HEK293T (cell line): ENCODE measurements around the gene UGT8.

Source experiments
- CTCF ChIA-PET: fragments of 350-600 bp; formaldehyde crosslinking; extraction: SDS; loops from one replicate; lab custom pipeline; 2021; ENCODE audit warnings: antibody characterized with exemption, inconsistent platforms; lab: Yijun Ruan, JAX
- POLR2A ChIA-PET: fragments of 350-600 bp; formaldehyde crosslinking; extraction: SDS; loops from one replicate; lab custom pipeline; 2020; ENCODE audit warnings: antibody characterized with exemption, inconsistent platforms; lab: Yijun Ruan, JAX
- DNase-seq: peaks from one replicate; pipeline ENCODE4 v3.0.0; 2012; ENCODE audit warnings: mixed read lengths; ENCODE audit errors: extremely low spot score
- ARNT ChIP-seq: fragments of 450-650 bp; IDR thresholded peaks from 2 replicates; pipeline ENCODE4 v1.6.1; 2017; ENCODE audit warnings: mild to moderate bottlenecking
- BHLHE40 ChIP-seq: fragments of 450-650 bp; IDR thresholded peaks from 2 replicates; pipeline ENCODE4 v1.6.1; 2016; ENCODE audit warnings: mild to moderate bottlenecking, moderate library complexity, borderline replicate concordance
- CTBP1 ChIP-seq: fragments of 450-650 bp; IDR thresholded peaks from 2 replicates; pipeline ENCODE4 v1.6.1; 2016; ENCODE audit warnings: borderline replicate concordance
- ELF4 ChIP-seq: fragments of 450-650 bp; IDR thresholded peaks from 2 replicates; pipeline ENCODE4 v1.6.1; 2017; ENCODE audit warnings: antibody characterized with exemption
- FOXA1 ChIP-seq: fragments of 450-650 bp; IDR thresholded peaks from 2 replicates; pipeline ENCODE4 v1.6.1; 2016; ENCODE audit warnings: mild to moderate bottlenecking
- FOXK2 ChIP-seq: fragments of 450-650 bp; IDR thresholded peaks from 2 replicates; pipeline ENCODE4 v1.6.1; 2016; ENCODE audit warnings: mild to moderate bottlenecking
- FOXM1 ChIP-seq: fragments of 450-650 bp; IDR thresholded peaks from 2 replicates; pipeline ENCODE4 v1.6.1; 2017; ENCODE audit warnings: mild to moderate bottlenecking, borderline replicate concordance
- HDGF ChIP-seq: fragments of 450-650 bp; IDR thresholded peaks from 2 replicates; pipeline ENCODE4 v1.6.1; 2017; ENCODE audit warnings: antibody characterized with exemption, borderline replicate concordance
- L3MBTL2 ChIP-seq: fragments of 450-650 bp; conservative IDR thresholded peaks from 2 replicates; pipeline ENCODE4 v1.6.1; 2016; ENCODE audit warnings: mild to moderate bottlenecking
- LEF1 ChIP-seq: fragments of 450-650 bp; IDR thresholded peaks from 2 replicates; pipeline ENCODE4 v1.6.1; 2017; ENCODE audit warnings: mild to moderate bottlenecking, borderline replicate concordance
- NFRKB ChIP-seq: fragments of 450-650 bp; IDR thresholded peaks from 2 replicates; pipeline ENCODE4 v1.6.1; 2016; ENCODE audit warnings: mild to moderate bottlenecking, moderate library complexity
- PKNOX1 ChIP-seq: fragments of 450-650 bp; IDR thresholded peaks from 2 replicates; pipeline ENCODE4 v1.6.1; 2016
- SP1 ChIP-seq: fragments of 450-650 bp; IDR thresholded peaks from 2 replicates; pipeline ENCODE4 v1.6.1; 2017
- SUZ12 ChIP-seq: fragments of 450-650 bp; IDR thresholded peaks from 2 replicates; pipeline ENCODE4 v1.6.1; 2016; ENCODE audit warnings: mild to moderate bottlenecking
- TARDBP ChIP-seq: fragments of 450-650 bp; IDR thresholded peaks from 2 replicates; pipeline ENCODE4 v1.6.1; 2016
- ZNF384 ChIP-seq: fragments of 450-650 bp; IDR thresholded peaks from 2 replicates; pipeline ENCODE4 v1.6.1; 2016

UGT8 gene

DNA sequence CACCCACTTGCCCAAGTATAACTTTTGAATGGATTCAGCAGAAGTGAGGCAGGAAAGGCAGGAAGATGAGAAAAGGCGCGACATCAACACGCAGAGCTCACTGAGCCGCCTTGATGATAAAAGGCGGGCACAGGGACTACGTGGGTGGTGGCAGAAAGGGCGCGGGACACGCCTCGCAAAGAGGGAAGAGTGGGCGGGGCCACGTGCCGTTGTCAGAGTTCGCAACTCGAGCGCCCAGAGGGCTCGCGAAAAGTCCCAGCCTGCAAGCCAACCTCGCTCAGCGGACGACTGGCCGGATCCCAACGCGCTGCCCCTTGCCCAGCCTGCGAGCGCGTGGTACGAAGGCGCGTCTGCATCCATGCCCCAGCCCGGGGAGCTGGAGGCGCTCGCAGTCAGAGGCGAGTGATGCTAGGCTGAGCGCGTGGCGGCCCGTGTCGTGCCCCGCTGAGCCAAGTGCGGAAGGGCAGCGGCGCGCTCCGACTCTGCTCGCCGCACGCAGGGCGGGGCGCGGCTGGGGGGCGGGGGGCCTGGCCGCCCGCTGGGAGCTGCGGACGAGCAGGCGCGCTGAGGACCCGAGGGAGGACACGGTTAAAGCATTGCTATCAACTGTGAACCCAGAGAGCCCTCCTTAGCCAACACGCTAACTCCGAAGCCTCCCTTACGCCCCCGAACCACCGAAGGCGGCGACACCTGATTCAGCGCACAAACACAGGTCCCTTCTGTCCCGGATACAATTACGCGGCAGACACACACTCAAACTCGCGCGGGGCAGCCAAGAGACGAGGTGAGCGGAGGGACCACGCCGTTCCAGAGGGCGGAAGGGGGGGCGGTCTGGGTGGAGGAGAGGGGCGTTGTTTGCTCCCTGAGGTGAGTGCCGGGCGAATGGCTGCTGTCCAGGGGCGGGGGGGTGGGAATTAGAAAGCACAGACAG, at the start of gene UGT8:
UGT8 (plus strand) TSS at position 617 of the 931 bp plus-strand sequence. CDS start 24,074 bp downstream, outside the sequence.
- ChIA-PET POLR2A (interaction anchor here (1.0 kb wide), 1 partner anchor 17 kb away, joined by 3 read pairs; no protein-coding TSS in a partner anchor), CTCF (no interaction called here)
- no peak for TF ChIP-seq ELF4
- TF ChIP-seq SP1: no peak
- TF ChIP-seq L3MBTL2: peak; percentile 85
- peak; percentile 63 for DNase-seq

DNA sequence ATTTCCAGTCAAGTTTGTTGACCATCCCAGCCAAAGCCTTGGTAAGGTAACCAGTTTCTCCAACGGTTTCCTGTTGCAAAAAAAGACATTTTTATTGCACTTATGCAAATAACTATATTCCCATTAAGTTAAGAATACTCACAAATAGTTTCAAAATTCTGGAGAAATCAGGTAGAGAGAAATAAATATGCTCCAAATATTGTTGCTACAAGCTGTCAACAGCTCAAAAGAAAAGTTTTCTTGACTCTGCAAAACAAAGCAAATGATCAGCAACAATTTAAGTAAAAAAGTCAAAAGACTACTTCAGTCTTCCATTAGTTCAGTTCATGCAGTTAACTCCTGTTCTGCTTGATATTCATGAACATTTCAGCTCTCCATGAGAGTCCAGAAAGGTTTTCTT, 49.0 kb upstream of the UGT8 start:
- DNase-seq: no peak
- POLR2A ChIA-PET: no interaction called here
- CTCF ChIA-PET: no interaction called here
- no peak for TF ChIP-seq LEF1
- no peak for TF ChIP-seq L3MBTL2
- TF ChIP-seq ZNF384: no peak

DNA sequence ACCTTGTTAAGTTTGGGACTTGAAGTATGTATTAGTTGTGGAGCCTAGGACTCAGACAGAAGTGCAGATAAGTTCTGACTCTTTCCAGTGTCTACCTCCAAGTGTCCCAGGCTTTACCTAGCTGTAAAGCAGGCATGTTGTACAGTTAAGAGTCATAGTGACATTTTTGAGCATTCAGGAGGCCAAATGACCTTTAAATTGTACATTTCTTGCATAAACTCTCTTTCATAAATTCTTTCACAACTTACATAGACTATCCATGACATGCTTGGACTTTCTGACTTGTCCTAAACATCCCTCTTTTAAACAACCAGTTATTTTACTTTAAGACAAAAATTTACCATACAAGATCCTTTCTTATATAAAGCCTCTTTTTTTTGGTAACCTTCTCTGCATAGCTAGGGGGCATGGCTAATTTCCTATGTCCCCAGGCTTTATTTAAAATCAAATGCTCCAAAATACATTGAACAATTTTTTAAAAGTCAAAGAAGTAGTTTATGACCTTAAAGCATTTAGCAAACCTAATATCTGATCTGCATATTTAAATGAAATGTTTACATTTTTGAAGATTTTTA, 40.1 kb upstream of the UGT8 start:
- POLR2A ChIA-PET: no interaction called here
- CTCF ChIA-PET: no interaction called here
- no peak for DNase-seq
- TF ChIP-seq ZNF384 (no peak), HDGF (no peak), ELF4 (no peak), SP1 (no peak), SUZ12 (no peak), NFRKB (no peak), CTBP1 (no peak), BHLHE40 (no peak), FOXA1 (no peak)

- TF ChIP-seq ARNT (no peak), FOXA1 (no peak), ELF4 (no peak), SUZ12 (no peak), TARDBP (no peak)
- ChIA-PET POLR2A (no interaction called here), CTCF (no interaction called here)
- no peak for DNase-seq
Observed at GRCh38 chr4:114561590-114561989, 37.0 kb upstream of the UGT8 start.

DNA sequence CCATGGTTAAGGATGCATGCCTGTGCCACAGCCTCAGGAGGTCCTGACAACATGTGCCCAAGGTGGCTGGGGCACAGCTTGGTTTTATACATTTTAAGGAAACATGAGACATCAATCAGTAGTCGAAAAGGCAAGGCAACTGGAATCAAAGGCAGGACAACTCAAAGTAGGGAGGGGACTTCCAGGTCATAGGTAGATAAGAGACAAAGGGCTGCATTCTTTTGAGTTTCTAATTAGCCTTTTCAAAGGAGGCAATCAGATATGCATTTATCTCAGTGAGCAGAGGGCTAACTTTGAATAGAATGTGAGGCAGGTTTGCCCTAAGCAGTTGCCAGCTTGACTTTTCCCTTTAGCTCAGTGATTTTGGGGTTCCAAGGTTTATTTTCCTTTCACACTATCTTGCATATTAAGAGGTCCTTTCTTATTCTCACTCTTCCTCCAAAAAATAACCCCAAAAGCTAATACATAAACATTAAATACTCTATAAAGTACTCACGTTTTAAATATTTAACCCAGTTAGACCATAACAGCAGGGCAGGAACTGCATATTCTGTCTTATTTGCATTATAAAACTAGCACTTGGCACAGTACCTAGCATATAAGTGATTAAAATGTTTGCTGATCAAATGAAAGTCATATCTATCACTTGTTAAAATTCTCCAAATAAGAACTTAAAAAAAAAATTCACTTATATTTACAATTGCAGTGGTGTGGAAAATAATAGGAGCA, 36.3 kb upstream of the UGT8 start:
- TF ChIP-seq FOXA1: no peak
- TF ChIP-seq ARNT: no peak
- TF ChIP-seq BHLHE40: no peak
- TF ChIP-seq ELF4: no peak
- TF ChIP-seq NFRKB: no peak
- no peak for TF ChIP-seq PKNOX1
- CTCF ChIA-PET: no interaction called here
- no peak for DNase-seq

DNA sequence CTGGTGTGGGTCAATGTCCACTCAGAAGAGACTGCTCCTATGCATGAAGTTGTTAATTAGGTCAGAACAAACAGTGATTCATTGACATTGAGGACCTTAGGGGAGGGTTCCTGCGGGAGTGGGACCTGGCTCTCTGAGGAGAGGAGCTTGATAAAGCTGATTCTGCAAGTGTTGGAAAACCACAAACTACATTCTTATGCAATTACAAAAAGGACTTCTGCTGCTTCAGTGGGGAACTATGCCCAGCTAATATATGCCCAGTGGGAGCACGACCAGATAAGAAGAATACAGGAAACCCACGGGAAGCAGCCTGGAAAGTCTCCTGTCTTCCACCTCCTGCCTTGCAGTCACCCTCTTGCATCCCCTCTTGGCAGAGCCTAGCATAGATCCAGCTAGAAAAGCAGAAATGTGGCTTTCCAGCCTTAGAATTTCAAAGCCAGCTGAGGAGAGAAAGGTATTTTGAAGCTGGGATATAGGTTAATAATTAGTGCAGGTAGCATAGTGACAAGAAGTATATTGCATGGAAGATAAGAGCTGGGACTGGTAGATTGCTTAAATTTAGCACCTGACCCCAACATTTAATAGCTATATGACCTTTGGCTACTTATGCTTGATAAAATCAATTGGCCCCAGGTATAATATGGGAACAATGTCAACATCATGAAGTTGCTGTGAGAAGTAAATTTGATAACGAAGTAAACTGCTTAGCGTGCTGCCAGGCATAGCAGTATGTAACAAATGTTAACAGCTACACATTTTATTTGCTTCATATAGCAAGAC, 34.9 kb upstream of the UGT8 start:
- TF ChIP-seq LEF1 (no peak), FOXK2 (no peak), SUZ12 (no peak), HDGF (no peak), ARNT (no peak), FOXM1 (no peak), NFRKB (no peak), BHLHE40 (no peak), FOXA1 (no peak), TARDBP (no peak), SP1 (no peak), L3MBTL2 (no peak), CTBP1 (no peak), ZNF384 (no peak), PKNOX1 (no peak)
- DNase-seq: no peak
- CTCF ChIA-PET: no interaction called here
- POLR2A ChIA-PET: no interaction called here

More for the DNA sequence above, 36.3 kb upstream of the UGT8 start:
- POLR2A ChIA-PET: no interaction called here
